RWPE1 (cell line): ENCODE data around the gene RPL6.
A peak's percentile ranks its signal among the peaks of the same experiment; 100 is the strongest.
"Not testable (repeated sequence)": the region's sequence is repeated elsewhere in the genome, so short reads cannot be mapped to it uniquely, and the experiment has no call there.

Source experiments
- CTCF ChIA-PET: fragments of 350-600 bp; sonication (Branson Sonifier 250); formaldehyde crosslinking; extraction: SDS; loops from one replicate; lab custom pipeline; 2021; lab: Yijun Ruan, JAX
- POLR2A ChIA-PET: fragments of 400-600 bp; formaldehyde crosslinking; extraction: SDS; loops from one replicate; lab custom pipeline; 2020; ENCODE audit warnings: antibody characterized with exemption; ENCODE audit not compliant: low non-redundant PET; lab: Yijun Ruan, JAX
- DNase-seq: peaks from one replicate; pipeline ENCODE4 v3.0.0; 2012; ENCODE audit warnings: low spot score
- H3K27ac ChIP-seq: fragments of 450-650 bp; 2 replicates; pipeline ENCODE4 v1.5.1; 2017
- TF ChIP-seq, protein P1 (sequence below): fragments of 450-650 bp; conservative IDR thresholded peaks from 2 replicates; pipeline ENCODE4 v1.5.1; 2017; ENCODE audit warnings: low read depth, mild to moderate bottlenecking

RPL6 gene

DNA sequence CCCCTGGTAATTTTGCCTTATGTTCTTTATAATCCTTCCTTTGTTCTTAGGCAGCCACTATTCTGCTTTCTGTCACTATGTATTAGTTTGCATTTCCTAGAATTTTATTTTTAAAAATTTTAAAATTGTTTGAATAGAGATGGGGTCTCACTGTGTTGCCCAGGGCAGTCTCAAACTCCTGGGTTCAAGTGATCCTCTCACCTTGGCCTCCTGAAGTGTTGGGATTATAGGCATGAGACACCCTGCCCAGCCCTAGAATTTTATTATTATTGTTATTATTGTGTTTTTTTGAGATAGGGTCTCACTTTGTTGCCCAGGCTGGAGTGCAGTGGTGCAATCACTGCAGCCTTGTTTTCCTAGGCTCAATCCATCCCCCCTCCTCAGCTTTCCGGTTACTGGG is 12.0 kb upstream of the RPL6 start:
- CTCF ChIA-PET: no interaction called here
- no peak overlapping the region for H3K27ac ChIP-seq
- no peak for DNase-seq
- POLR2A ChIA-PET: no interaction called here
- TF ChIP-seq, protein P1, sequence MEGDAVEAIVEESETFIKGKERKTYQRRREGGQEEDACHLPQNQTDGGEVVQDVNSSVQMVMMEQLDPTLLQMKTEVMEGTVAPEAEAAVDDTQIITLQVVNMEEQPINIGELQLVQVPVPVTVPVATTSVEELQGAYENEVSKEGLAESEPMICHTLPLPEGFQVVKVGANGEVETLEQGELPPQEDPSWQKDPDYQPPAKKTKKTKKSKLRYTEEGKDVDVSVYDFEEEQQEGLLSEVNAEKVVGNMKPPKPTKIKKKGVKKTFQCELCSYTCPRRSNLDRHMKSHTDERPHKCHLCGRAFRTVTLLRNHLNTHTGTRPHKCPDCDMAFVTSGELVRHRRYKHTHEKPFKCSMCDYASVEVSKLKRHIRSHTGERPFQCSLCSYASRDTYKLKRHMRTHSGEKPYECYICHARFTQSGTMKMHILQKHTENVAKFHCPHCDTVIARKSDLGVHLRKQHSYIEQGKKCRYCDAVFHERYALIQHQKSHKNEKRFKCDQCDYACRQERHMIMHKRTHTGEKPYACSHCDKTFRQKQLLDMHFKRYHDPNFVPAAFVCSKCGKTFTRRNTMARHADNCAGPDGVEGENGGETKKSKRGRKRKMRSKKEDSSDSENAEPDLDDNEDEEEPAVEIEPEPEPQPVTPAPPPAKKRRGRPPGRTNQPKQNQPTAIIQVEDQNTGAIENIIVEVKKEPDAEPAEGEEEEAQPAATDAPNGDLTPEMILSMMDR: no peak

DNA sequence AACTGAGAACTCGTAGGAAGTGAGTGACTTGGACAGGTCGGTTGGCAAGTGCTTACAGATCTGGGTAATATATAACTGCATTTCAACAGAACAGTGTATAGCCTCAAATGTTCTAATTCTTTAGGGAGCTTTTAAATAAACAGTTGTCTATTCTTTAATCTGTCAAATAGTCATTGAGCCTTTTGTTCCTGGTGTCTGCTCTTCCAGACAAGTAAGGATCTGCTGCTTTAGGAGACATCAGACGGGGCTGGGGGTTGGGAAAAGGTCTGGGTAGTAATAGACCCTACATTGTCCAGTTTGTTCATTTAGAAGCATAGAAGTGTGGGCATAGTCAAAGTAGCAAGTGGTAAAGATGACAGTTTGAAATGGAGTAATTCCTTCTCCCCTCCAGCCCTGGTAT is 11.3 kb upstream of the RPL6 start:
- CTCF ChIA-PET: no interaction called here
- POLR2A ChIA-PET: no interaction called here
- no peak for DNase-seq
- TF ChIP-seq, protein P1: no peak
- H3K27ac ChIP-seq: no peak overlapping the region

DNA sequence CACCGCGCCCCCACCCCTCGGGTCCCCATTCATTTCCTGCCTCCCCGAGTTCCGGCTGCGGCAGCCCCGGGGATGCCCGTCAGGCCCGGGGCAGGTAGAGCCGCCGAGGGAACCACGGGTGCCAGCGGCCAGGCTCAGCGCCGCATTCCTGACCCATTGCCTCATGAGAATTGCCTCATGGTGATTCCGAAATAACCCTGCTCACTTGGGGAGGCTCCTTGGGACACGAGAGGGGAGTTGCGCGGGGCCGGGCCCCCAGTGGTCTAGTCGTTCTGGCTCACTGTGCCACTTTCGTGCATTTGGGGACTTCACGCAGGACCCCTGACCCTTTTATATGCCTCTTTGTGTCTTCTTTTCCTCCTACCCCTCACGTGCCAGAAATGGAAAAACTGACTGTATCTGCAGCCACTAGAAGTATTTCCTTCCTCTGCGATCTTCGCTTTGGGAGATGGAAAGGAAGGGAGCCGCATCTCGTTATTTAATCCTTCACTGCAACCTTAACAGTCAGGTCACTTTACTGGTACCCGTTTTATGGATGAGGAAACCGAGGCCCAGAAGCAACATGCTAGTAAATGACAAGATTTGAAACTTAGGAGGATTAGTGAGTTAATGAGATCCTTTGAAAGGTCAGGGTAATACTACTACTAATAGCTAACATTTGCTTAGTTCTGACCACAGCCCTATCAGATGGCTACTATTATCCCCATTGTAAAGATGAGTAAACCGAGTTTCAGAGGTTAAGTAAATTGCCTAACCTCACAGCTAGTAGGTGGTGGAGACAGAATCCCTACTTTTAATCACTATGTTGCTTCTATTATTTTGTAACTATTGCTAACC is 10.1 kb upstream of the RPL6 start:
- POLR2A ChIA-PET: interaction anchor here (0.6 kb wide), 1 partner anchor 9 kb away, joined by 3 read pairs; no protein-coding TSS in a partner anchor
- TF ChIP-seq, protein P1: no peak; the same call in 1 of the 2 replicates
- peak; percentile 86 for DNase-seq
- CTCF ChIA-PET: interaction anchor here (0.6 kb wide), 1 partner anchor 14 kb away, joined by 8 read pairs; no protein-coding TSS in a partner anchor
- peak overlapping the region; percentile 94 for H3K27ac ChIP-seq

DNA sequence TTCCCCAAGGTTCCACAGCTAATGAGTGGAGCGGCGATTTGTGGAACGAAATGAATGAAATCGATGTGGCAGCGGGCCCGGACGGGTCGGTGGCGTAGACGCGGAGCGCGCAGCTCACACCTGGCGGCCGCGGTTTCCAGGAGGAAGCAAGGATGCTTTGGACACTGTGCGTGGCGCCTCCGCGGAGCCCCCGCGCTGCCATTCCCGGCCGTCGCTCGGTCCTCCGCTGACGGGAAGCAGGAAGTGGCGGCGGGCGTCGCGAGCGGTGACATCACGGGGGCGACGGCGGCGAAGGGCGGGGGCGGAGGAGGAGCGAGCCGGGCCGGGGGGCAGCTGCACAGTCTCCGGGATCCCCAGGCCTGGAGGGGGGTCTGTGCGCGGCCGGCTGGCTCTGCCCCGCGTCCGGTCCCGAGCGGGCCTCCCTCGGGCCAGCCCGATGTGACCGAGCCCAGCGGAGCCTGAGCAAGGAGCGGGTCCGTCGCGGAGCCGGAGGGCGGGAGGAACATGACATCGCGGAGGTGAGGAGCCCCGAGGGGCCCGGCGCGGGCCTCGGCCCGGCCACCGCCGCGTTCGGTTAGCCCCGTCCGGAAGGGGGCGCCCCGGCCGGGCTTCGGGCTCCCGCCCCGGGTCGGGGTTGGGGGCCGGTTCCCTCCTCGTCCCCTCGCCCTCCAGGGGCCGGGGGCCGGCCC is 9.3 kb upstream of the RPL6 start, which contains the start of gene PTPN11:
Gene PTPN11, plus strand, starts transcription at position 340 of the 689 bp plus-strand sequence. Its CDS starts 165 bp downstream, at position 505.
- H3K27ac ChIP-seq: peak within 1 kb of the TSS; percentile 94
- ChIA-PET CTCF (interaction anchor here (0.6 kb wide), 1 partner anchor 747 kb away, joined by 3 read pairs; no protein-coding TSS in a partner anchor), POLR2A (interaction anchor here (0.6 to 0.7 kb wide), 2 partner anchors 55 to 481 kb away, joined by 3 read pairs; no protein-coding TSS in a partner anchor)
- peak; percentile 73 for DNase-seq
- TF ChIP-seq, protein P1: peak; percentile 61

DNA sequence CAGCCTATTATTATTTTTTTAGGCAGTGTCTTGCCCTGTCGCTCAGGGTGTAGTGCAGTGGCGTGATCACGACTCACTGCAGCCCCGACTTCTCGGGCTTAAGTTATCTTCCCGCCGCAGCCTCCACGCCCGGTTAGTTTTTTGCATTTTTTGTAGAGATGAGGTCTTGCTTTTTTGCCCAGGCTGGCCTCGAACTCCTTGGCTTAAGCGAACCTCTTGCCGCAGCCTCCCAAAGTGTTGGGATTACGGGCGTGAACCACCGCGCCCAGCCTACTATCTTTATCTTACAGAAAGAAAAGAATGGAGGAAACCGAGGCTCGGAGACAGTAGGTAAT is 8.8 kb upstream of the RPL6 start:
- DNase-seq: no peak
- POLR2A ChIA-PET: interaction anchor here (0.6 to 0.7 kb wide), 2 partner anchors 55 to 481 kb away, joined by 3 read pairs; no protein-coding TSS in a partner anchor
- TF ChIP-seq, protein P1: no peak
- CTCF ChIA-PET: interaction anchor here (0.6 kb wide), 1 partner anchor 747 kb away, joined by 3 read pairs; no protein-coding TSS in a partner anchor
- H3K27ac ChIP-seq: peak overlapping the region; percentile 94

DNA sequence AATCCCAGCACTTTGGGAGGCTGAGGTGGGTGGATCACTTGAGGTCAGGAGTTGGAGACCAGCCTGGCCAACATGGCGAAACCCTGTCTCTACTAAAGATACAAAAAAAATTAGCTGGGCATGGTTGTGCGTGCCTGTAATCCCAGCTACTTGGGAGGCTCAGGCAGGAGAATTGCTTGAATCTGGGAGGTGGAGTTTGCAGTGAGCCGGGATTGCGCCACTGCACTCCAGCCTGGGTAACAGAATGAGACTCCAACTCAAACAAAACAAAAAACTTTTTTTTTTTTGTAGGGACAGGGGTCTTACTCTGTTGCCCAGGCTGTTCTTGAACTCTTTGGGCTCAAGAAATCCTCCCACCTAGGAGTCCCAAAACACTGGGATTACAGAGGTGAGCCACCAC is 6.1 kb upstream of the RPL6 start:
- DNase-seq, POLR2A ChIA-PET, H3K27ac ChIP-seq, CTCF ChIA-PET: not testable (repeated sequence)
